GM06990 (cell line): ENCODE results near the gene COMMD1.

Source experiments
- DNase-seq: peaks from one replicate; pipeline ENCODE4 v3.0.0-alpha.2; 2011; ENCODE audit not compliant: insufficient read length; ENCODE audit errors: extremely low read depth
- H3K27me3 ChIP-seq: replicated peaks from 2 replicates; pipeline ENCODE4 v1.6.0; 2011; ENCODE audit warnings: low read length; ENCODE audit not compliant: control insufficient read depth, insufficient read depth
- H3K36me3 ChIP-seq: 2 replicates; pipeline ENCODE4 v1.5.1; 2011; ENCODE audit warnings: low read length; ENCODE audit not compliant: control insufficient read depth, insufficient read depth
- H3K4me3 ChIP-seq: replicated peaks from 2 replicates; pipeline ENCODE4 v1.5.1; 2011; ENCODE audit warnings: low read depth, mild to moderate bottlenecking, control low read depth, low read length
- CTCF ChIP-seq: IDR thresholded peaks from 2 replicates; pipeline ENCODE4 v1.5.1; 2011; ENCODE audit warnings: low read length, control low read depth, mild to moderate bottlenecking, inconsistent platforms; ENCODE audit not compliant: insufficient read depth, poor library complexity, severe bottlenecking

The COMMD1 gene

GRCh38 chr2:62010632-62011256 lies 105.3 kb downstream of the COMMD1 start:
- no peak for DNase-seq
- H3K27me3 ChIP-seq, result no peaks in the 10 kb centered on the region
- TF ChIP-seq CTCF, result no peak
- no peaks in the 10 kb centered on the region; the same call in 1 of the 2 replicates for H3K36me3 ChIP-seq
- H3K4me3 ChIP-seq, result no peak overlapping the region

DNA sequence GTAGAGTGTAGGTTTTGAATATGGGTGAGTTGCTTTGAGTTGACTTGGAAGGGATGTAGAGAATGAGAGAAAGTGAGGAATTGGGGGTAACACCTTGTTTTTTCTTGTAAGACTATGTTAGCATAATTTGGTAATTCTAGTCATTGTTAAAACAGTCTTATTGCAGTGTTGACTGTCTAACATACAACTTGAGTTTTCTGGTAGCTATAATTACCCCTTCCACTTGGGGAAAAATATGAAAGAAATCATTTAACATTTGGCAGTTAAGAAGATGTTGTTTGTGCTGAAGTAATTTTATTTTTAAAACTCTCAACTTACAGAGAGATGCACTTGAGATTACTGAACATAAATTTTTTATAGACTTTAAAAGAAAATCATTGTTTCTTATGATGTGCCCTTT lies 108.2 kb downstream of the COMMD1 start:
- no peak for DNase-seq
- Histone ChIP-seq H3K36me3 (no peaks in the 10 kb centered on the region), H3K27me3 (no peaks in the 10 kb centered on the region), H3K4me3 (no peak overlapping the region)
- TF ChIP-seq CTCF, result no peak

DNA sequence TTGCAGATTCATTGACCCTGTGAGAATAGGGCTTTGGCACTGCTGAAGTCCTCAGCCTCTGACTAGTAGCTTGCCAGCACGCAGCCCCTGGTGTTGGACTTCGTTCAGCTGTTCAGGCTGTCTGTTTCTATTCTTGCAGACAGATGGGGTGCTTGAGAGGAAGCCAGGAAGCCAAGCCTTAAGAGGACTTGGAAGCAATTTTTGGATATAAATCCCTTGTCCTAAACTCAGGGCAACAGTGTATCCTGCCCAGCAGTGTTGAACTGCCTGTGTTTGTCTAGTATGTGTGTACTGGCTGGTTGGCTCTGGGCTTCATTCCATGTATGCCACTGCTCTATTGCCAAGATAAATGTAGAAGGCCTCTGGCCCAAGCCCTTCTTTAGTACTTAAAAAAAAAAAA lies 108.6 kb downstream of the COMMD1 start:
- DNase-seq, result no peak
- no peak for TF ChIP-seq CTCF
- H3K4me3 ChIP-seq, result no peak overlapping the region
- no peaks in the 10 kb centered on the region for H3K36me3 ChIP-seq
- H3K27me3 ChIP-seq, result no peaks in the 10 kb centered on the region

- H3K36me3 ChIP-seq, result no peaks in the 10 kb centered on the region
- no peak for DNase-seq
- H3K27me3 ChIP-seq, result no peaks in the 10 kb centered on the region
- TF ChIP-seq CTCF, result no peak
- H3K4me3 ChIP-seq, result no peak overlapping the region
Observed at GRCh38 chr2:62016957-62017356, 111.5 kb downstream of the COMMD1 start.

DNA sequence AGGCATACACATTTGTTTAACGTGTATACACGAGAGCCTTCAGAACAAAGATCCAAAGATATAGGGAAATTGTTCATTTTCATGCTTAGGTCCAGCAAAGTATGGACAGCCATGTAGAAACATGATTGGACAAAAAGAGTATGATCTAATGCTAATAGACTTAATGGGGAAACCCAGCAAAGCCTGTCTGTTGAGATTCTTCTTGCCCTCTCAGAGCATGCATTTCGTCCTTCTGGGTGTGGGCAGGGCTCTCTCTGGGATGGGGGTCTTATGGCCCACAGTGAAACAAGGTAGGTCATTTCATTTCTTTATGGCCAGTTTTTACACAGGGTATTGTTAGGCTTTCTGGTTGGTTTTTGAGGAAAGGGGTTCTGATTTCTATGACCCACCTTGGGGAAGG lies 124.4 kb downstream of the COMMD1 start:
- no peak overlapping the region for H3K4me3 ChIP-seq
- DNase-seq, result no peak
- no peaks in the 10 kb centered on the region for H3K27me3 ChIP-seq
- TF ChIP-seq CTCF, result no peak
- no peaks in the 10 kb centered on the region for H3K36me3 ChIP-seq

- TF ChIP-seq CTCF, result no peak
- Histone ChIP-seq H3K4me3 (no peak overlapping the region), H3K27me3 (no peaks in the 10 kb centered on the region), H3K36me3 (no peaks in the 10 kb centered on the region)
- DNase-seq, result no peak
Observed at GRCh38 chr2:62030902-62031301, 125.4 kb downstream of the COMMD1 start.
